Left ventricle myocardium inferior (tissue), 1 donor: Measurements from ENCODE around the gene TULP3. TPM values are rescaled to one million over a fixed set of nuclear protein-coding genes. Genes with fewer than 3 reads are reported as not detected.

Source experiments
- DNase-seq: peaks from one replicate; pipeline ENCODE4 v3.0.0-alpha.2; 2020
- H3K27ac ChIP-seq: fragments of 200-600 bp; replicated peaks from 2 replicates; pipeline ENCODE4 v1.8.0; 2021
- H3K27me3 ChIP-seq: fragments of 200-600 bp; 2 replicates; pipeline ENCODE4 v1.8.0; 2021; ENCODE audit warnings: low read depth
- H3K36me3 ChIP-seq: fragments of 200-600 bp; 2 replicates; pipeline ENCODE4 v1.8.0; 2021
- H3K4me1 ChIP-seq: fragments of 200-600 bp; 2 replicates; pipeline ENCODE4 v1.8.0; 2021
- H3K4me3 ChIP-seq: fragments of 200-600 bp; 2 replicates; pipeline ENCODE4 v1.8.0; 2021; ENCODE audit warnings: mild to moderate bottlenecking, moderate library complexity
- H3K9me3 ChIP-seq: fragments of 200-600 bp; replicated peaks from 2 replicates; pipeline ENCODE4 v1.8.0; 2021
- intact Hi-C: fragments of 100-400 bp; cut with micrococcal nuclease; formaldehyde crosslinking; loops from one replicate; pipeline ENCODE4 v1.11.0; 2022
- total RNA-seq: library from RNA; stranded (reverse); fragmentation: NEBNext Ultra II Directional; extraction: Animal tissue kit (Norgen Biotek cat#: 25700); gene quantifications from one replicate; pipeline ENCODE4 v1.2.1, GENCODE V29; 2021
- TF ChIP-seq, protein P1 (sequence below): fragments of 200-600 bp; IDR thresholded peaks from 2 replicates; pipeline ENCODE4 v1.8.0; 2021; ENCODE audit warnings: antibody characterized with exemption, mild to moderate bottlenecking, borderline replicate concordance
- donor health status: DM: no; HTN: yes; CAD: no; lungs with severe emphysema.

Gene TULP3
- total RNA-seq, 1 donor from 2014 or later: 4.8 TPM

GRCh38 chr12:2930865-2931264 lies 40.2 kb downstream of the TULP3 start:
- Histone ChIP-seq H3K4me1 (peaks cover 4% of the 10 kb centered on the region), H3K4me3 (no peak overlapping the region), H3K27me3 (no peaks in the 10 kb centered on the region), H3K27ac (no peak overlapping the region), H3K36me3 (peaks cover 84% of the 10 kb centered on the region), H3K9me3 (no peaks in the 10 kb centered on the region)
- intact Hi-C loops: no loop called here
- TF ChIP-seq, protein P1, sequence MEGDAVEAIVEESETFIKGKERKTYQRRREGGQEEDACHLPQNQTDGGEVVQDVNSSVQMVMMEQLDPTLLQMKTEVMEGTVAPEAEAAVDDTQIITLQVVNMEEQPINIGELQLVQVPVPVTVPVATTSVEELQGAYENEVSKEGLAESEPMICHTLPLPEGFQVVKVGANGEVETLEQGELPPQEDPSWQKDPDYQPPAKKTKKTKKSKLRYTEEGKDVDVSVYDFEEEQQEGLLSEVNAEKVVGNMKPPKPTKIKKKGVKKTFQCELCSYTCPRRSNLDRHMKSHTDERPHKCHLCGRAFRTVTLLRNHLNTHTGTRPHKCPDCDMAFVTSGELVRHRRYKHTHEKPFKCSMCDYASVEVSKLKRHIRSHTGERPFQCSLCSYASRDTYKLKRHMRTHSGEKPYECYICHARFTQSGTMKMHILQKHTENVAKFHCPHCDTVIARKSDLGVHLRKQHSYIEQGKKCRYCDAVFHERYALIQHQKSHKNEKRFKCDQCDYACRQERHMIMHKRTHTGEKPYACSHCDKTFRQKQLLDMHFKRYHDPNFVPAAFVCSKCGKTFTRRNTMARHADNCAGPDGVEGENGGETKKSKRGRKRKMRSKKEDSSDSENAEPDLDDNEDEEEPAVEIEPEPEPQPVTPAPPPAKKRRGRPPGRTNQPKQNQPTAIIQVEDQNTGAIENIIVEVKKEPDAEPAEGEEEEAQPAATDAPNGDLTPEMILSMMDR: no peak
- no peak for DNase-seq

DNA sequence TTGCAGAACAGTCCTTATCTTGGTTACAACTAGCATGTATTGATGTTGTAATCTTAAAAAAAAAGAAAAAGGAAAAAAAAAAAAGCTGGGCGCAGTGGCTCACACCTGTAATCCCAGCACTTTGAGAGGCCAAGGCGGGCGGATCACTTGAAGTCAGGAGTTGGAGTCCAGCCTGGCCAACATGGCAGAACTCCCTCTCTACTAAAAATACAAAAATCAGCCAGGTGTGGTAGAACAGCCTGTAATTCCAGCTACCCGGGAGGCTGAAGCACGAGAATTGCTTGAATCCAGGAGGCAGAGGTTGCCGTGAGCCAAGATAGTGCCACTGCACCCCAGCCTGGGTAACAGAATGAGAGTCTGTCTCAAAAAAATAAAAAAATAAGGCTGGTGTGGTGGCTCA lies 42.9 kb downstream of the TULP3 start:
- no peak for DNase-seq
- peaks cover 78% of the 10 kb centered on the region for H3K36me3 ChIP-seq
- H3K4me3 ChIP-seq: no peak overlapping the region
- TF ChIP-seq, protein P1: no peak
- no peaks in the 10 kb centered on the region for H3K9me3 ChIP-seq
- peaks cover 4% of the 10 kb centered on the region for H3K4me1 ChIP-seq
- H3K27ac ChIP-seq: no peak overlapping the region
- intact Hi-C loops: no loop called here
- H3K27me3 ChIP-seq: no peaks in the 10 kb centered on the region

GRCh38 chr12:2934371-2934770 lies 43.7 kb downstream of the TULP3 start:
- H3K9me3 ChIP-seq: no peaks in the 10 kb centered on the region
- TF ChIP-seq, protein P1: no peak
- H3K4me3 ChIP-seq: no peak overlapping the region
- H3K27me3 ChIP-seq: no peaks in the 10 kb centered on the region
- intact Hi-C loops: no loop called here
- H3K4me1 ChIP-seq: peaks cover 4% of the 10 kb centered on the region
- DNase-seq: no peak
- H3K27ac ChIP-seq: no peak overlapping the region
- peaks cover 83% of the 10 kb centered on the region for H3K36me3 ChIP-seq

GRCh38 chr12:2936301-2936700 lies 45.6 kb downstream of the TULP3 start:
- no peak overlapping the region for H3K27ac ChIP-seq
- peaks cover 70% of the 10 kb centered on the region for H3K36me3 ChIP-seq
- no peak for DNase-seq
- H3K9me3 ChIP-seq: no peaks in the 10 kb centered on the region
- H3K27me3 ChIP-seq: no peaks in the 10 kb centered on the region
- intact Hi-C loops: no loop called here
- no peak overlapping the region for H3K4me3 ChIP-seq
- no peaks in the 10 kb centered on the region for H3K4me1 ChIP-seq
- TF ChIP-seq, protein P1: no peak

DNA sequence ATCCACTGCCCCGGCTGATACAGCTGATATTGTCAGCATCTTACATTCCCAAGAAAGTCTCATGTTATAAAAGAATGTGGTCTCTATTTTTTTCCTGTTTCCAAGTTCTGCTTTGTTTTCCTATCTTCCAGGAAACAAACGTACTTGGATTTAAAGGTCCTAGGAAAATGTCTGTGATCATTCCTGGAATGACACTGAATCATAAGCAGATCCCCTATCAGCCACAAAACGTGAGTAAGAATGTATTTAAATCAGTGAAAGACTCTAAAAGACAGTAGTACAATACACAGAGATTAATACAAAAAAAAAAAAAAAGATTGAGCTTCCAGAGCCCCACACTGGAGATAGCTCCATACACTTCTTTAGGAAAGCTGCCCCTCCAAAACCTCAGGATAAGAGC lies 46.8 kb downstream of the TULP3 start:
- Histone ChIP-seq H3K4me1 (no peaks in the 10 kb centered on the region), H3K36me3 (peaks cover 58% of the 10 kb centered on the region), H3K27me3 (no peaks in the 10 kb centered on the region), H3K4me3 (no peak overlapping the region), H3K27ac (no peak overlapping the region), H3K9me3 (no peaks in the 10 kb centered on the region)
- intact Hi-C loops: no loop called here
- TF ChIP-seq, protein P1: no peak
- DNase-seq: no peak

GRCh38 chr12:2939191-2939590 lies 48.5 kb downstream of the TULP3 start:
- no peak overlapping the region for H3K4me3 ChIP-seq
- peaks cover 2% of the 10 kb centered on the region for H3K4me1 ChIP-seq
- no peaks in the 10 kb centered on the region for H3K9me3 ChIP-seq
- peaks cover 47% of the 10 kb centered on the region for H3K36me3 ChIP-seq
- DNase-seq: no peak
- no peaks in the 10 kb centered on the region for H3K27me3 ChIP-seq
- intact Hi-C loops: no loop called here
- no peak overlapping the region for H3K27ac ChIP-seq
- TF ChIP-seq, protein P1: no peak
